ENCODE measurements around the gene ABHD17C.

Gene ABHD17C

DNA sequence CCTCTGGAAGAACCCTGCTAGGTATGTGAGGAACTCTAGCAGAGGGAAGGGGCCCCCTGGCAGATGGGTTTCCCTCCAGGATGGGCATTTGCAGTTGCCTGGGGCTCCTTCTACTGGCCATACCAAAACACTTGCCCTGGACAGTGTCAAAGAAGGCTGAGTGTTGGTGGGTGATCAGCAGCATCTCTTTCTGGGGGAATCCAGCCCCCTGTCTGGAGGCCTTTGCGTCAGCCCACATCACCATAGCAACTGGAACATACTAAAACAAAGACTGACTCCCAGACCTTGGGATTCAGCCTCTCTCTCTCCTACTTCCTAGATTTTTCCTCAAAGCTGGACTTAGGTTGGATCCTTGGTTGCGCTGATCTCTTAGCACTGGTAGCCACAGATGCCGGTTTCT lies 92.2 kb downstream of the ABHD17C start:
- no peak for DNase-seq (ENCODE audit: low read depth in 2 of 2)

DNA sequence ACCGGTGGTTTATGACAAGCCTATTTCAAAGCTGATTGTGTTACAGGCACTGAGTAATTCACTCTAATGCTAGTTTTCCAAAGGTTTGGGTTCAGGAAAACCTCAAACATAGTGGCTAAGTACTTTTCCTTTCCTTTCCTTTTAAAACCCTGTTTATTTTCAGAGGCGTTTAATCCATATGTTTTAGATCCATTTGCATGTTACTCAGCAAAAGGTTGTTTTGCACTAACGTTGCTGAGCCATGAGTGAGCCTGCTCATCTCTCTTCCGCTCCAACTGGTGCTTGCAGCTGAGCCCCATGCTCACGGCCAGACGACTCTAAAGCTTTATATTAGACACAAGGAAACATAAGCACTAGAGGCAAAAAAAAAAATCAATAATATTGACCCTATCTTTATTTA lies 93.4 kb downstream of the ABHD17C start:
- peak in 1 of 2 experiments; percentile 33 for DNase-seq (ENCODE audit: low read depth in 2 of 2)

DNA sequence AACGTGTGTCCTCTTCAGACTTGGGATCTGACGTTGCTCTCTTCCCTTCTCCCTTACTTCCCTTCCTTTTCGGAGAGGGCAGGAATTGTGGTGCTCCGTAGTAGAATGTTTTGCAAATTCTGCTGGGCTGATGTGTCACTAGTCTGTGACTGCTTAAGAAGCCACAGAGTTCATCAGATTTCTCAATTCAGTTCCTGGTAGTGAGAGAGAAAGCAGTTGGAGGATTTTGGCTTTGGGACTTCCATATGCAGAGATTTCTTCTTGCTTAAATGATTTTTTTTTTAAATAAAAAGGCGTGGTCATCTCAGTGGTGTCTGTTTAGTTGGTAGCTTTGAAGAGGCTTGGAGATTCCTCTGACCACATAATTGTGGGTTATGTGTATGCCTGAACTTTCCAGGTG lies 94.2 kb downstream of the ABHD17C start:
- no peak for DNase-seq (ENCODE audit: low read depth in 2 of 2)

DNA sequence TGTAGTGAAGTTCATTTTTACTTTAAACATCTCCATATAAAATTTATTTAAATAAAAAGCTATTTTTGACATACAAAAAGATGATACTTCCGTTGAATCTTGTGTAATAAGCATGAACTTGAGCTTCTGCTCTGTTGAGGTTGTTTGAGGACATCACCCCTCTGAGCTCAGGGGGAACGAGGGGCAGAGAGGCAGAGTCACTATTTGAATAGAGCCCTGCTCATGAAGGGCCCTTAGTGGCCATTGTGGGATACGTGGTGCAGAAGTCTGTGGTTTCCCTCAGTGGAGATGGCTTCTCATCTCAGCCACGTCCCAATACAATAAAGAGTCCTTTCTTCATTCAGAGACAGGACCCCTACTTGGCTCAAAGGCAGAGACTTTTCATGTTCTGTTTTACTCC lies 94.7 kb downstream of the ABHD17C start:
- no peak for DNase-seq (ENCODE audit: low read depth in 2 of 2)

DNA sequence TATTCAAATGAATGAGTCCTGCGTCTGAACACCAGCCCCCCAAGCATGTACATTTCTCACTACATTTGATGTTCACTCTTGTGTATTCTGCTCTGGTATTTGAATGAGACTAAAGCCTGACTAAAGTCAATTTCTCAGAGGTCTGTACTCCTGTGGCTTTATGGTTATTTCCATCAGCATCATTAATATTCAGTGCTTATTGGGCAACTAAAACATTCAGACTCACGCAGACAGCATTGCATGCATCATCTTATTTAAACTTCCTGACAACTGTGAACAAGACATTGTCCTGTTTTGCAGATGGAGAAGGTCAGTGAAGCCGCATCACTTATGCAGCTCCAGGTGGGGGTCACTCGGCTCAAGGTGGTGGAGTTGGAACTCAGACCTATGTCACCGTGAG lies 95.1 kb downstream of the ABHD17C start:
- no peak for DNase-seq (ENCODE audit: low read depth in 2 of 2)

DNA sequence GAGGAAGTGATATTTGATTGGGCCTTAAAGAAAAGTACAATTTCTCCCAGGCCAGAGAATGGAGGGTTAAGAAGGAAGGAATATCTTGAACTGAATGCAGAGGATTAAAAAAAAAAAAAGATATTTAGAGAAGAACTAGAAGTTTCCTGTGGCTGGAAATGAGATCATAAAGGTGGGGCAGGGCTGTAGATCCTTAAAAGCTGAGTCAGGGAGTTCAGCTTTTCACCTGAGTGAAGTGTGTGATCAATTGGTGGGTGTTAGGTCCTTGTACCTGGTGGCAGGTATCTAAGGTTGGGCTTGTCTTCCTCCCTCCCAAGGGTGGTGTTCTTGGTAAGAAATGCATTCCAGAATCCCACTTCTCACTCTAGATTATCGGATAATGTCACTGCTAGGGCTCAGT lies 95.9 kb downstream of the ABHD17C start:
- DNase-seq (ENCODE audit: low read depth in 2 of 2) = no peak

DNA sequence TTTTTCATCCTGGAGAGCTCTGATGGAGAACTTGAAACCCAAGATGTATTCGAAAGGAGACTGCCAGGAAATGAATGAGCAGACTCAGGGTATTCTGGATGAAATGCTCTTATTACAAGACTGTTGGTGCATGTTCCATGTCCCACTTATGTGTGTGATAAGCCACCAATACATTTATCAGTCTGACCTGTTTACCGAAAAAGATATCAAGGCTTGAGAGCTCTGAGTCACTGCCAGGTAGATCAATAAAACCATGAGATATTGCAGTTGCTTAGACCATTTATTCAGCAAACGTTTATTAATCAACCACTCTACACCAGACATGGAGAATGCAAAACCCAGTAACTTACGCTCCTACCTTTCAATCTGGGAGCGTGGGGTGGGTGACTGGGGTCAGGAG lies 101.3 kb downstream of the ABHD17C start:
- DNase-seq (ENCODE audit: low read depth in 2 of 2) = no peak

DNA sequence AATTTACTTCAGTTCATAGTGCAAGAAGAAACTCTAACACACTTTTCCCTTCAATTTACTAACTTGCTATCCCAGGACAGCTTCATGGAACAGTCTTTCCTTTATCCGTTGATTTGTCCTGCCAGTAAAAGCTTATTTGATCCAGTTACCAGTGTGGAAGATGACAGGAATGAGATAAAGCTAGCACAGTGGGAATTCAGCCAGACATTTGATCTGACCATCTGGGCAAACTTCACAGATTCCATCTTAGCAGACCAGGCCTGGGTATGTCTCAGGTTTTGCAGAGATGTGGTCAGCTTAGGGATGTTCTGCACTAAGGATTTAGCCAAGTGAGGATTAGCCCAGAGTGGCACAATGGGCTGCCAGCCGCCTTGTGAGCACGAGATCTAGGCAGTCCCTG lies 103.8 kb downstream of the ABHD17C start:
- DNase-seq (ENCODE audit: low read depth in 2 of 2) = no peak

DNA sequence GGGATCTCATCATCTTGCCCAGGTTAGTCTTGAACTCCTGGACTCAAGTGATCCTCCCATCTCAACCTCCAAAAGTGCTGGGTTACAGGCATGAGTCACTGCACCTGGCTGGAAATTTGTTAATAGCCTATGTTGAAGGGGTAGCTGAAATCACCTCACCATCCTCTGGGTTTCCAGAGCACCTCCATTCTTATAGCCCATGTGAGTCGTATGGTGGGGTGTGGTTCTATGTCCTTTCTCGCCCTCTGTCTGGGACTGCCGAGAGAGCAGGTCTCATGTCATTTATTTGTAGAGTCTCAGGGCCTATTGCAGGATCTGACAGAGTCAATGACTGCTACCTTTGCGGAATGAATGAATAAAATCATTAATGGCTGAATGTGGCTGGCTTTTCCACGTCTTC lies 105.0 kb downstream of the ABHD17C start:
- no peak for DNase-seq (ENCODE audit: low read depth in 2 of 2)

DNA sequence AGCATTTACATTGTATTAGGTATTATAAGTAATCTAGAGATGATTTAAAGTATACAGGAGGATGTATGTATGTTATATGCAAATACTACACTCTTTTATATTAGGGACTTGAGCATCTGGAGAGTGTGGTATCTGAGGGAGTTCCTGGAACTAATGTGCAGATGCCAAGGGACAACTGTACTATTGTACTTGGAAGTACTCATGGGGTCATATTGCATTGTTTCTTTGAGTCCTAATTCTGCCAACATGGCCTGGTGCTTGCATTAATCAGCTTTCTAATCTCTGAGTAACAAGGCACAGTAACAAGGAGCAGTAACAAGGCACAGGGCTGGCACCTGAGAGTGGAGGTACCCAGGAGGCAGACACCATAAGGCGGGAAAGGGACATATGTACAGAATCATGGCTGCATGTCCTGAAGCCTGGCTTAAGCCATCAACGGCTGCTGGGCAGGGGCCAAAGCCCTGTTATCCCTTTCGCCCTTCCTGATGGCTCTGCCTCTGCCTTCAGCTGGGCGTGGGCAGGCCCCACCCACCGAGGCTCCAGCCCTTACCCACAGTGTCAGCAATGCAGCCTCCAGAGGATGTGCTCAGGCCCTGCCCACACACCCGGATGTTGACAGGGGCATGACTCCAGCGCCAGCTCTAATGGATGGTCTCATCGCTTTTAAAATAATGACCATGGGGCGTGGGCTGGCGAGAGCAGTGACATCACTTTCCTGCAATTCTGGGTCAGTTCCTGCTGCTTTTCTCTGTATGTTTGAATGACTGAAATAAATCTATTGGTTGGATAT lies 107.0 kb downstream of the ABHD17C start:
- no peak for DNase-seq (ENCODE audit: low read depth in 2 of 2)

DNA sequence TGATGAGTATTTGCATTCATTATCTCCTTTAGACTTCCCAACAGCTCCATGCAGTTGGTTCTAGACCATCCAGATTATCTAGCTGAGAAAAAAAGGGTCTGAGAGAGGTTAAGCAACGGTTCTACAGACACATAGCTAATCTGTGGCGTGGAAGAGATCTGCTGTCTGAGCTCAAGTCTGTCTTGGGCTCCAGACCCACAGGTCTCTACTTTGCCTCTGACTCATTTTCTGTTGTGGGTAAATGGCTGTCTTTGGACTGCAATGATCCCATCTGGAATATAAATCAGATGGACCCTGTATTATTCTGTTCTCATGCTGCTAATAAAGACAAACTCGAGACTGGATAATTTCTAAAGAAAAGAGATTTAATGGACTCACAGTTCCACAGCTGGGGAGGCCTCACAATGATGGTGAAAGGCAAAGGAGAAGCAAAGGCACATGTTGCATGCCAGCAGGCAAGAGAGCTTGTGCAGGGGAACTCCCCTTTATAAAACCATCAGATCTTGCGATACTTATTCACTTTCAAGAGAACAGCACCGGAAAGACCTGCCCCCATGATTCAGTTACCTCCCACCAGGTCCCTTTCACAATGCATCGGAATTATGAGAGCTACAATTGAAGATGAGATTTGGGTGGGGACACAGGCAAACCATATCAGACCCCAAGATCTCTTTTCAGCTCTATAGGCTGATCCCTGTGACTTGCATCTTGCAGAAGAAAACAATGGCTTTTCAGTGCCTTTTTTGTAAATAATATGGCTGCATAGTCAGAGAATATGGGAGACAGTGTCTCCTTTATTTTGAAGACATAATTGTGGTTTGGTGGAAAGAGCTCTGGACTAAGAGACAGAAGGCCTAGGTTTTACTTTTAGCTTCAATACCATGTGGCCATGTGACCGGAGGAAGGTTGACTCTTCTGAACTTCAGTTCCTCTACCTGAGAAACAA lies 108.7 kb downstream of the ABHD17C start:
- no peak for DNase-seq (ENCODE audit: low read depth in 2 of 2)

DNA sequence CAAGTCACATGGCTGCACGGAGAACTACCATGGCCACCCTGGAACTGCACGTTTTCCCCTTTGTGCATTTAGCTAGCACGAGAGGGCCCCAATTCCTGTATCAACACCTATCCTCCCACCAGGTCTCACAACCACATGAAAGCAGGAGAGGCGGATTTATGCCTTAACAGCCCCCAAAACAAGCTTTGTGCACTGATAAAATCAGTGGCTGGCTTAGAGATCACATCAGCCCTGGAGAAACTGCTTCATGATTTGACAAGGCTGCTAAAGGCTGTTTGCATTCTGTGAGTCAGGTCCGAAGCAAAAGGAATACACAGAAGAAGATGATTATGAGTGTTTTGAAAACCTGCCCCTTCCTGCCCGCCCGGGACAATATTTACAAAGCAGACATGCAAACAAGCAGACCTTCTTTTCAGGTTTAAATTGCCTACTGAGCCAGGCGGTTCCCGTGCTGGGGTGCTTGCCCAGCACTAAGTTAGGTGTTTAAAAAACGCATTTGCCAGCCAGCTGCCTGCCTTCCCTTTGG lies 109.9 kb downstream of the ABHD17C start:
- no peak for DNase-seq (ENCODE audit: low read depth in 2 of 2)

Data from fibroblast of skin of left biceps (primary cell).